Fibroblast of villous mesenchyme (primary cell): ENCODE data around the gene AGXT2. TPM values are rescaled to one million over a fixed set of nuclear protein-coding genes. Genes with fewer than 3 reads are reported as not detected.

ENCODE experiments used
- DNase-seq: peaks from one replicate; pipeline ENCODE4 v3.0.0-alpha.2; 2010; ENCODE audit warnings: low read depth
- H3K4me3 ChIP-seq: 2 replicates; pipeline ENCODE4 v1.5.1; 2011; ENCODE audit warnings: low read depth, mild to moderate bottlenecking, low read length
- CTCF ChIP-seq: IDR thresholded peaks from 2 replicates; pipeline ENCODE4 v1.5.1; 2012; ENCODE audit warnings: low read depth, mild to moderate bottlenecking, low read length; ENCODE audit not compliant: insufficient read depth
- total RNA-seq: library from RNA; depleted of rRNA; stranded (reverse); fragments of >200 nt; gene quantifications from 2 replicates; pipeline ENCODE4 v1.2.3, GENCODE V29; 2012

AGXT2 gene
- total RNA-seq, 1 donor, result not detected

- no peak for DNase-seq
- no peak overlapping the region for H3K4me3 ChIP-seq
- no peak for TF ChIP-seq CTCF
These were observed 45.3 kb downstream of the AGXT2 start for GRCh38 chr5:35002459-35002858.

GRCh38 chr5:35001842-35002241 is 45.9 kb downstream of the AGXT2 start:
- TF ChIP-seq CTCF, result no peak

GRCh38 chr5:34998058-34998789 is 49.5 kb downstream of the AGXT2 start:
- H3K4me3 ChIP-seq, result no peak overlapping the region
- peak; percentile 35 for DNase-seq
- TF ChIP-seq CTCF, result no peak

More at GRCh38 chr5:35001842-35002241, 45.9 kb downstream of the AGXT2 start:
- no peak overlapping the region for H3K4me3 ChIP-seq
- no peak for DNase-seq

GRCh38 chr5:34996261-34996660 is 51.5 kb downstream of the AGXT2 start:
- TF ChIP-seq CTCF, result no peak
- no peak overlapping the region for H3K4me3 ChIP-seq
- DNase-seq, result no peak

GRCh38 chr5:34993951-34994350 is 53.8 kb downstream of the AGXT2 start:
- no peak for DNase-seq
- no peak overlapping the region for H3K4me3 ChIP-seq
- no peak for TF ChIP-seq CTCF

- no peak overlapping the region for H3K4me3 ChIP-seq
- TF ChIP-seq CTCF, result no peak
- peak; percentile 50 for DNase-seq
These were observed 56.1 kb downstream of the AGXT2 start for GRCh38 chr5:34991486-34992238.

GRCh38 chr5:34986965-34987364 is 60.8 kb downstream of the AGXT2 start:
- no peak for DNase-seq
- no peak overlapping the region for H3K4me3 ChIP-seq
- no peak for TF ChIP-seq CTCF
